ENCODE data around the gene BRINP2. TPM values are rescaled to one million over a fixed set of nuclear protein-coding genes. Genes with fewer than 3 reads are reported as not detected.

The BRINP2 gene
- total and polyA plus RNA-seq, 2 of the 8 experiments (the other 6 are each of a cell fraction or from before 2014, with no cell fraction given) = 0.39 to 0.42 TPM

DNA sequence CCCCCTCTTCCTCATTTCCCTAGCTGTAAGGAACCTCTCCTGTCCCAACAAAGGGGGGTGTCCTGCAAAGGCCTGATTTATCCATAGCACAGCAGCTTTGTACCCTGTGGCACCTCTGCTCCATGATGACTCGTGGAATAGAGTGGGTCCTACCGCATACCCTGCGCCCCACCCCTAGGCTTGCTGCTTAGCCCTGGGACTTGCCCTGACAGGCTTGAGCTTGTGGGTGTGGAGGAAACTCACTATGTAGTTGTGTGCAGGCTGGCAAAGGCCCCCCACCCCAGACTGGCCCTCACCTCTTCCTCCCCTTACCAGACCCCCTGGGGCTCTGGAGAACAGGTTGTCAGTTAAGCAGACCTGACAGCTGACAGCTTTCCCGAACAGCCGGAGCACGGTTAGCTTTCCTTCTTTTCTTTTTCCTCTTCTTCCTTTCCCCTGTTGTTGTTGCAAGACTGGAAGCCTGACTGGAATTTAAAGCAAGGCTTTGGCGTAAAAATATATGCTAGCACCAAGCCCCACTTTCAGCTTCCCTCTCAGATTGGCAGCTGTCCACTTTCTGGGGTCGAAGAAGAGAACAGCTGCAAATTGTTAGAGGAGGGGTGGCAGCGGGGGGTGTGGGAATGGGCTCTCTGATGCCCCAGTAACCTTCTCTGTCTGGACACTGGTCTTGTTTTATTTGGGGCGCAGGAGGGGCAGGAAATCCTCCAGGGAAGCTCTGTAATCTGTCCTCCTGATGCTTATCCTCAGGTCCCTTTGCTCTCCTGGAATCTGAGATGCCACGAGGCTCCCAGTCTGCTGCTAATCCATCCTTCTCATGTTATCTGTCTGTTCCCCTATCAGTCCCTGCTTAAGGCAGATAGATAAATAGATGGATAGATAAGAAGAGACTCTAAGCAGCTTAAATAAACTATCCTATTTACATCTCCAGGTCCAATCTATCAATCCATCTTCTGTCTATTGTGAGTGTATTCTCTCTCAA is 134.6 kb downstream of the BRINP2 start:
- H2AK5ac ChIP-seq (ENCODE audit: low read depth, low read length) = no peak overlapping the region

More for the DNA sequence above, 134.6 kb downstream of the BRINP2 start:
- Histone ChIP-seq H4K5ac (ENCODE audit: insufficient read length, low read depth, low read length) (no peak overlapping the region), H2BK15ac (ENCODE audit: low read length) (no peak overlapping the region), H3K14ac (ENCODE audit: insufficient read length) (no peak overlapping the region), H4K91ac (replicated peaks; ENCODE audit: insufficient read length, low read length) (no peak overlapping the region), H3K9me3 (ENCODE audit: insufficient read depth in 2 of 2, low read depth in 1 of 2, low read length in 1 of 2) (no peaks in the 10 kb centered on the region), H3K79me1 (ENCODE audit: low read depth, low read length) (no peaks in the 10 kb centered on the region), H3K4me1 (replicated peaks in 1 of 4; ENCODE audit: control insufficient read depth in 3 of 4, insufficient read depth in 4 of 4, low read length in 3 of 4) (no peaks in the 10 kb centered on the region; a peak in 3 of 7 replicates), H3K9ac (replicated peaks in 1 of 4; ENCODE audit: extremely low read depth in 1 of 4, low read depth in 3 of 4, low read length in 3 of 4) (no peak overlapping the region), H3K23me2 (ENCODE audit: low read depth, low read length) (no peaks in the 10 kb centered on the region), H4K8ac (ENCODE audit: extremely low read depth, insufficient read depth, low read length) (no peak overlapping the region; the same call in 1 of the 2 replicates), H3K23ac (ENCODE audit: insufficient read length) (no peak overlapping the region), H2AFZ (ENCODE audit: low read length) (no peak overlapping the region), H3K18ac (ENCODE audit: extremely low read depth, low read length) (no peak overlapping the region), H3K56ac (replicated peaks; ENCODE audit: insufficient read length, low read depth, low read length) (no peak overlapping the region), H3K4me3 (ENCODE audit: extremely low read depth in 1 of 4, insufficient read depth in 2 of 4, low read depth in 3 of 4, low read length in 4 of 4) (no peak overlapping the region), H3K27me3 (replicated peaks in 1 of 4; ENCODE audit: control insufficient read depth in 3 of 4, extremely low read depth in 1 of 4, insufficient read depth in 3 of 4, low read length in 3 of 4) (no peaks in the 10 kb centered on the region), H3K4me2 (ENCODE audit: insufficient read depth in 1 of 2, low read depth in 2 of 2, low read length in 2 of 2) (no peak overlapping the region), H2BK12ac (ENCODE audit: low read depth, low read length) (no peak overlapping the region), H4K20me1 (replicated peaks in 1 of 2; ENCODE audit: control insufficient read depth in 1 of 2, insufficient read depth in 2 of 2, low read length in 2 of 2) (no peaks in the 10 kb centered on the region), H3K27ac (ENCODE audit: low read depth, low read length) (no peak overlapping the region), H3K4ac (replicated peaks; ENCODE audit: insufficient read length, low read depth, low read length) (no peak overlapping the region), H2BK20ac (ENCODE audit: low read length) (no peak overlapping the region), H3K36me3 (ENCODE audit: control insufficient read depth in 2 of 4, insufficient read depth in 4 of 4, low read length in 3 of 4) (no peaks in the 10 kb centered on the region), H3K79me2 (ENCODE audit: control insufficient read depth in 1 of 2, insufficient read depth in 2 of 2, low read length in 2 of 2) (no peaks in the 10 kb centered on the region), H2BK120ac (replicated peaks; ENCODE audit: low read depth, low read length) (no peak overlapping the region), H2BK5ac (ENCODE audit: low read depth, low read length) (0 out of 2 replicates have a peak overlapping the region, but pooled peaks have one; percentile 19)
- 81% methylated on average over 11 of the region's 11 CpGs; no CpG with 5 or more reads in 1 of the 2 experiments for WGBS, 2 experiments (ENCODE audit: extremely low coverage in 1 of 2, insufficient coverage in 1 of 2, insufficient read length in 1 of 2, insufficient replicate concordance in 2 of 2, low coverage in 1 of 2, low lambda C conversion rate in 2 of 2, missing lambda C conversion rate in 1 of 2)
- TF ChIP-seq RXRA (IDR thresholded peaks at IDR 0.05; ENCODE audit: insufficient read depth, low read depth, low read length) = no peak
- no peak for TF ChIP-seq CHD2 (IDR thresholded peaks at IDR 0.05; ENCODE audit: low read length)
- no peak for TF ChIP-seq BRCA1 (IDR thresholded peaks at IDR 0.05; ENCODE audit: low read depth, low read length)
- no peak for TF ChIP-seq KDM1A (IDR thresholded peaks at IDR 0.05; ENCODE audit: borderline replicate concordance, low read length)
- TF ChIP-seq BACH1 (IDR thresholded peaks at IDR 0.05; ENCODE audit: low read length) = no peak
- no peak for TF ChIP-seq TAF7 (optimal IDR thresholded peaks at IDR 0.05; ENCODE audit: borderline replicate concordance, low read depth, low read length)
- no peak for TF ChIP-seq CEBPB (IDR thresholded peaks at IDR 0.05; ENCODE audit: low read depth, low read length)
- no peak for TF ChIP-seq SAP30 (IDR thresholded peaks at IDR 0.05; ENCODE audit: insufficient read depth, insufficient replicate concordance, low read length)
- TF ChIP-seq SP4 (IDR thresholded peaks at IDR 0.05; ENCODE audit: low read length) = no peak
- no peak for TF ChIP-seq SP1 (IDR thresholded peaks at IDR 0.05; ENCODE audit: low read depth, low read length)
- TF ChIP-seq NANOG (IDR thresholded peaks at IDR 0.05; ENCODE audit: insufficient read depth, low read depth, low read length, poor library complexity, severe bottlenecking) = no peak
- CTCF ChIA-PET (ENCODE audit: partially characterized antibody) = interaction anchor here (0.7 to 1.3 kb wide), 4 partner anchors 49 to 615 kb away, joined by 3 read pairs; no protein-coding TSS in a partner anchor
- DNase-seq (ENCODE audit: low read depth in 1 of 2, low spot score in 2 of 2) = no peak
- POLR2A ChIA-PET (ENCODE audit: partially characterized antibody) = no interaction called here
- FAIRE-seq = no peak

Measured in H1 (cell line).